G401 (cell line): ENCODE measurements around the gene PAK5. TPM values are rescaled to one million over a fixed set of nuclear protein-coding genes. Genes with fewer than 3 reads are reported as not detected.

Experiments used
- DNase-seq: peaks from one replicate; pipeline ENCODE4 v3.0.0-alpha.2; 2015; ENCODE audit warnings: low spot score
- in situ Hi-C: cut with HindIII; loops from 2 replicates; pipeline ENCODE4 v1.10.0; 2016; ENCODE audit warnings: low sequenced_read_pairs, mixed read lengths
- total RNA-seq: library from RNA; depleted of rRNA; stranded (reverse); fragments of >200 nt; shearing (Covaris generic); gene quantifications from 2 replicates; pipeline ENCODE4 v1.2.3, GENCODE V29; 2014

Gene PAK5
- total RNA-seq, 1 experiment from 2014 or later, result not detected

GRCh38 chr20:9632991-9633390 lies 205.9 kb downstream of the PAK5 start:
- no peak for DNase-seq
- in situ Hi-C loops, result no loop called here

- in situ Hi-C loops, result no loop called here
- DNase-seq, result no peak
Measured at GRCh38 chr20:9632265-9632664, 206.6 kb downstream of the PAK5 start.

GRCh38 chr20:9630554-9630953 lies 208.3 kb downstream of the PAK5 start:
- in situ Hi-C loops, result no loop called here
- DNase-seq, result no peak

- DNase-seq, result no peak
- in situ Hi-C loops, result no loop called here
Measured at GRCh38 chr20:9629831-9630230, 209.0 kb downstream of the PAK5 start.

GRCh38 chr20:9628589-9628988 lies 210.3 kb downstream of the PAK5 start:
- DNase-seq, result no peak
- in situ Hi-C loops, result no loop called here

- DNase-seq, result no peak
- in situ Hi-C loops, result no loop called here
Measured at GRCh38 chr20:9628141-9628540, 210.7 kb downstream of the PAK5 start.

GRCh38 chr20:9627219-9627618 lies 211.7 kb downstream of the PAK5 start:
- peak; percentile 80 for DNase-seq
- in situ Hi-C loops, result no loop called here

GRCh38 chr20:9626357-9626756 lies 212.5 kb downstream of the PAK5 start:
- DNase-seq, result no peak
- in situ Hi-C loops, result no loop called here

- DNase-seq, result peak; percentile 92
- in situ Hi-C loops, result no loop called here
Measured at GRCh38 chr20:9617940-9618339, 220.9 kb downstream of the PAK5 start.

GRCh38 chr20:9616833-9617461 lies 221.9 kb downstream of the PAK5 start:
- DNase-seq, result peak; percentile 88
- in situ Hi-C loops, result no loop called here

GRCh38 chr20:9616455-9616805 lies 222.4 kb downstream of the PAK5 start:
- DNase-seq, result no peak
- in situ Hi-C loops, result no loop called here

GRCh38 chr20:9615766-9616454 lies 223.0 kb downstream of the PAK5 start:
- DNase-seq, result peak; percentile 36
- in situ Hi-C loops, result no loop called here

- DNase-seq, result no peak
- in situ Hi-C loops, result no loop called here
Measured at GRCh38 chr20:9615118-9615517, 223.8 kb downstream of the PAK5 start.

- no peak for DNase-seq
- in situ Hi-C loops, result no loop called here
Measured at GRCh38 chr20:9613871-9614270, 225.0 kb downstream of the PAK5 start.

- in situ Hi-C loops, result no loop called here
Measured at GRCh38 chr20:9611921-9612320, 227.0 kb downstream of the PAK5 start.

GRCh38 chr20:9610665-9611064 lies 228.2 kb downstream of the PAK5 start:
- in situ Hi-C loops, result no loop called here

More at GRCh38 chr20:9611921-9612320, 227.0 kb downstream of the PAK5 start:
- no peak for DNase-seq

GRCh38 chr20:9609887-9610502 lies 228.9 kb downstream of the PAK5 start:
- DNase-seq, result peak; percentile 91
- in situ Hi-C loops, result no loop called here

More at GRCh38 chr20:9610665-9611064, 228.2 kb downstream of the PAK5 start:
- no peak for DNase-seq

GRCh38 chr20:9608639-9609340 lies 230.1 kb downstream of the PAK5 start:
- in situ Hi-C loops, result no loop called here
- DNase-seq, result peak; percentile 62

- no peak for DNase-seq
- in situ Hi-C loops, result no loop called here
Measured at GRCh38 chr20:9602847-9603183, 236.1 kb downstream of the PAK5 start.

GRCh38 chr20:9600562-9600961 lies 238.3 kb downstream of the PAK5 start:
- in situ Hi-C loops, result no loop called here
- no peak for DNase-seq
